HCT116 (cell line): Measurements from ENCODE around the gene SNRNP25.

Experiments
- EGR1 ChIP-seq: IDR thresholded peaks from 2 replicates; pipeline ENCODE4 v1.6.1; 2012; ENCODE audit warnings: low read depth
- EZH2 ChIP-seq: fragments of 200-600 bp; sonication (generic); IDR thresholded peaks from 2 replicates; pipeline ENCODE4 v1.6.1; 2017; ENCODE audit warnings: antibody characterized with exemption, mixed run types
- SRF ChIP-seq: IDR thresholded peaks from 2 replicates; pipeline ENCODE4 v1.6.1; 2012; ENCODE audit warnings: low read depth
- TF ChIP-seq, protein P1 (sequence below), 3 experiments: fragments of 200-600 bp in 1 of 3; sonication (generic) in 1 of 3; IDR thresholded peaks in 2 of 3; conservative IDR thresholded peaks in 1 of 3; 2 replicates each; pipeline ENCODE4 v1.5.1; 2012 to 2017; ENCODE audit warnings: low read depth in 2 of 3, low read length in 2 of 3, antibody characterized with exemption in 1 of 3, borderline replicate concordance in 1 of 3, control low read depth in 1 of 3, mild to moderate bottlenecking in 1 of 3, mixed read lengths in 1 of 3, mixed run types in 1 of 3, moderate library complexity in 1 of 3; ENCODE audit not compliant: insufficient read depth in 1 of 3
- TF ChIP-seq, protein P2 (sequence below): IDR thresholded peaks from 2 replicates; pipeline ENCODE4 v1.6.1; 2012; ENCODE audit warnings: low read depth

DNA sequence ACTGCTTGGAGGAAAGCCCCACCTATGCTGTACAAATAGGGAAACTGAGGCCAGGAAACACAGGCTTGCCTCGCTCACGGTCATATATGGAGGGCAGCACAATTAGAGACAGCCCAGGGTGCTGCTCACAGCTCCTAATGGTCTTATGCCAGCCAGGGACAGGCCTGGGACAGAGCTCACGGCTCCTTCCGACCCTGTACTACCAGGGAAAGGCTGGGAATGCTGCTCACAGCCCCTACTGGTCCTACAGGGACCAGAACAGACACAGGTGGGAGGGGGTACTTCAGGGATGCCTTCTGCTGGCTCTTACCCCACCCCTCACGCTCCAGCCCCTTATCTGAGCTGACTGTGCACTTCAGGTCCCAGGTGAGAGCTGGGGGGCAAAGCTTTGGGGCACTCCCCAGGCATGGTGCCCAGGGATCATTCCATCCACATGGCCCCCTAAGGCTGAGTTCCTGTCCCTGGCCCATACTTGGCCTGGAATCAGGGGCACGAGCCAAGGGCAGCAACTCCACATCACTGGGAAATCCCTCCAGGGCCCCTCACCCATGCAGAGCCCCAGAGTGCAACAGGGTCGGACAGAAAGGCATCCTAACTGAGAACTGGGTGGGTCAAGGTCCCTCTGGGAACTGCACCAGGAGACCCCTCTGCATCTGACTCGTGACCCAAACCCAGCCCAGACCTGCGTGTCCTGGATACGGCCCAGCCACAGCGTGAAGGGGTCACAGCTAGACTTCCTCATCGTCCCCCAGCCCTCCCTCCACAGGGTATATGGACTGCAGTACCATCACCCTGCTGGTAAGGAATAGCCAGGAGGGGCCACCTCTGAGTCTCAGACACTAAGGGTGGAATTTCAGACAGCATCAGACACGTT is 12.9 kb downstream of the SNRNP25 start:
- TF ChIP-seq, protein P1, sequence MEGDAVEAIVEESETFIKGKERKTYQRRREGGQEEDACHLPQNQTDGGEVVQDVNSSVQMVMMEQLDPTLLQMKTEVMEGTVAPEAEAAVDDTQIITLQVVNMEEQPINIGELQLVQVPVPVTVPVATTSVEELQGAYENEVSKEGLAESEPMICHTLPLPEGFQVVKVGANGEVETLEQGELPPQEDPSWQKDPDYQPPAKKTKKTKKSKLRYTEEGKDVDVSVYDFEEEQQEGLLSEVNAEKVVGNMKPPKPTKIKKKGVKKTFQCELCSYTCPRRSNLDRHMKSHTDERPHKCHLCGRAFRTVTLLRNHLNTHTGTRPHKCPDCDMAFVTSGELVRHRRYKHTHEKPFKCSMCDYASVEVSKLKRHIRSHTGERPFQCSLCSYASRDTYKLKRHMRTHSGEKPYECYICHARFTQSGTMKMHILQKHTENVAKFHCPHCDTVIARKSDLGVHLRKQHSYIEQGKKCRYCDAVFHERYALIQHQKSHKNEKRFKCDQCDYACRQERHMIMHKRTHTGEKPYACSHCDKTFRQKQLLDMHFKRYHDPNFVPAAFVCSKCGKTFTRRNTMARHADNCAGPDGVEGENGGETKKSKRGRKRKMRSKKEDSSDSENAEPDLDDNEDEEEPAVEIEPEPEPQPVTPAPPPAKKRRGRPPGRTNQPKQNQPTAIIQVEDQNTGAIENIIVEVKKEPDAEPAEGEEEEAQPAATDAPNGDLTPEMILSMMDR (IDR thresholded peaks at IDR 0.05 in 2 of 3, conservative IDR thresholded peaks at IDR 0.05 in 1 of 3; ENCODE audit: borderline replicate concordance in 1 of 3, insufficient read depth in 1 of 3, low read depth in 2 of 3, low read length in 2 of 3): no peak
- TF ChIP-seq, protein P2, sequence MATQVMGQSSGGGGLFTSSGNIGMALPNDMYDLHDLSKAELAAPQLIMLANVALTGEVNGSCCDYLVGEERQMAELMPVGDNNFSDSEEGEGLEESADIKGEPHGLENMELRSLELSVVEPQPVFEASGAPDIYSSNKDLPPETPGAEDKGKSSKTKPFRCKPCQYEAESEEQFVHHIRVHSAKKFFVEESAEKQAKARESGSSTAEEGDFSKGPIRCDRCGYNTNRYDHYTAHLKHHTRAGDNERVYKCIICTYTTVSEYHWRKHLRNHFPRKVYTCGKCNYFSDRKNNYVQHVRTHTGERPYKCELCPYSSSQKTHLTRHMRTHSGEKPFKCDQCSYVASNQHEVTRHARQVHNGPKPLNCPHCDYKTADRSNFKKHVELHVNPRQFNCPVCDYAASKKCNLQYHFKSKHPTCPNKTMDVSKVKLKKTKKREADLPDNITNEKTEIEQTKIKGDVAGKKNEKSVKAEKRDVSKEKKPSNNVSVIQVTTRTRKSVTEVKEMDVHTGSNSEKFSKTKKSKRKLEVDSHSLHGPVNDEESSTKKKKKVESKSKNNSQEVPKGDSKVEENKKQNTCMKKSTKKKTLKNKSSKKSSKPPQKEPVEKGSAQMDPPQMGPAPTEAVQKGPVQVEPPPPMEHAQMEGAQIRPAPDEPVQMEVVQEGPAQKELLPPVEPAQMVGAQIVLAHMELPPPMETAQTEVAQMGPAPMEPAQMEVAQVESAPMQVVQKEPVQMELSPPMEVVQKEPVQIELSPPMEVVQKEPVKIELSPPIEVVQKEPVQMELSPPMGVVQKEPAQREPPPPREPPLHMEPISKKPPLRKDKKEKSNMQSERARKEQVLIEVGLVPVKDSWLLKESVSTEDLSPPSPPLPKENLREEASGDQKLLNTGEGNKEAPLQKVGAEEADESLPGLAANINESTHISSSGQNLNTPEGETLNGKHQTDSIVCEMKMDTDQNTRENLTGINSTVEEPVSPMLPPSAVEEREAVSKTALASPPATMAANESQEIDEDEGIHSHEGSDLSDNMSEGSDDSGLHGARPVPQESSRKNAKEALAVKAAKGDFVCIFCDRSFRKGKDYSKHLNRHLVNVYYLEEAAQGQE: no peak
- no peak for TF ChIP-seq EGR1
- TF ChIP-seq EZH2: no peak
- no peak for TF ChIP-seq SRF
